ENCODE data around the gene BTBD9. TPM values are rescaled to one million over a fixed set of nuclear protein-coding genes. Genes with fewer than 3 reads are reported as not detected.

BTBD9 gene
- total RNA-seq, 1 experiment from 2014 or later: 8.9 TPM

- no peak overlapping the region for H3K18ac ChIP-seq (ENCODE audit: insufficient read length, low read depth, low read length)
- H2BK15ac ChIP-seq (ENCODE audit: low read depth, low read length): no peak overlapping the region
- Mint-ChIP-seq H3K27ac (no peak overlapping the region), H3K4me3 (no peak overlapping the region), H3K27me3 (ENCODE audit: low read depth) (no peaks in the 10 kb centered on the region), H3K4me1 (no peaks in the 10 kb centered on the region), H3K9me3 (no peaks in the 10 kb centered on the region), H3K36me3 (ENCODE audit: insufficient read depth in 1 of 3, low read depth in 3 of 3) (no peaks in the 10 kb centered on the region)
- H3K4me2 ChIP-seq (ENCODE audit: insufficient read depth, insufficient read length, low read length): no peak overlapping the region
- H3K23me2 ChIP-seq (ENCODE audit: insufficient read length, low read depth, low read length, poor library complexity, severe bottlenecking): no peaks in the 10 kb centered on the region
- H3K56ac ChIP-seq (ENCODE audit: insufficient read length, low read depth, low read length): no peak overlapping the region
- no peak overlapping the region for H4K8ac ChIP-seq (replicated peaks; ENCODE audit: insufficient read length, low read depth, low read length)
- no peak overlapping the region for H2AK5ac ChIP-seq (ENCODE audit: insufficient read length, low read length)
- H3K79me2 ChIP-seq (ENCODE audit: insufficient read depth, low read length): no peaks in the 10 kb centered on the region
- DNase-seq: no peak
- no peak overlapping the region for H2BK12ac ChIP-seq (ENCODE audit: insufficient read length, low read depth, low read length)
- H4K91ac ChIP-seq (ENCODE audit: insufficient read length, low read depth, low read length): no peak overlapping the region
- TF ChIP-seq, protein P1, sequence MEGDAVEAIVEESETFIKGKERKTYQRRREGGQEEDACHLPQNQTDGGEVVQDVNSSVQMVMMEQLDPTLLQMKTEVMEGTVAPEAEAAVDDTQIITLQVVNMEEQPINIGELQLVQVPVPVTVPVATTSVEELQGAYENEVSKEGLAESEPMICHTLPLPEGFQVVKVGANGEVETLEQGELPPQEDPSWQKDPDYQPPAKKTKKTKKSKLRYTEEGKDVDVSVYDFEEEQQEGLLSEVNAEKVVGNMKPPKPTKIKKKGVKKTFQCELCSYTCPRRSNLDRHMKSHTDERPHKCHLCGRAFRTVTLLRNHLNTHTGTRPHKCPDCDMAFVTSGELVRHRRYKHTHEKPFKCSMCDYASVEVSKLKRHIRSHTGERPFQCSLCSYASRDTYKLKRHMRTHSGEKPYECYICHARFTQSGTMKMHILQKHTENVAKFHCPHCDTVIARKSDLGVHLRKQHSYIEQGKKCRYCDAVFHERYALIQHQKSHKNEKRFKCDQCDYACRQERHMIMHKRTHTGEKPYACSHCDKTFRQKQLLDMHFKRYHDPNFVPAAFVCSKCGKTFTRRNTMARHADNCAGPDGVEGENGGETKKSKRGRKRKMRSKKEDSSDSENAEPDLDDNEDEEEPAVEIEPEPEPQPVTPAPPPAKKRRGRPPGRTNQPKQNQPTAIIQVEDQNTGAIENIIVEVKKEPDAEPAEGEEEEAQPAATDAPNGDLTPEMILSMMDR (conservative IDR thresholded peaks at IDR 0.05): no peak
- no peak overlapping the region for H3T11ph ChIP-seq (ENCODE audit: low read length)
- no peaks in the 10 kb centered on the region for H3K4me1 ChIP-seq (ENCODE audit: insufficient read depth, low read length)
- no peak overlapping the region for H3K14ac ChIP-seq (ENCODE audit: insufficient read depth, low read length)
- no peaks in the 10 kb centered on the region for H4K20me1 ChIP-seq (ENCODE audit: control insufficient read depth, insufficient read depth, insufficient read length)
- H3K9me3 ChIP-seq (ENCODE audit: control insufficient read depth, low read depth, low read length): no peaks in the 10 kb centered on the region
- H3K9ac ChIP-seq (ENCODE audit: extremely low read depth, insufficient read length, low read length): no peak overlapping the region
- H3K4ac ChIP-seq (ENCODE audit: low read depth, low read length): no peak overlapping the region
- H3K27me3 ChIP-seq (ENCODE audit: insufficient read depth, low read length): no peaks in the 10 kb centered on the region
- no peak overlapping the region for H2BK5ac ChIP-seq (ENCODE audit: insufficient read length, low read length)
- H2BK20ac ChIP-seq (ENCODE audit: low read depth, low read length, poor library complexity, severe bottlenecking): no peak overlapping the region
- WGBS (ENCODE audit: extremely low coverage, insufficient read length, low lambda C conversion rate): no CpG with 5 or more reads among the region's 3 CpGs
- no peak overlapping the region for H4K5ac ChIP-seq (ENCODE audit: insufficient read length, low read depth, low read length)
- H2AFZ ChIP-seq (ENCODE audit: low read length): no peak overlapping the region
- no peak overlapping the region for H3K27ac ChIP-seq (ENCODE audit: insufficient read length, low read depth, low read length)
- no peaks in the 10 kb centered on the region for H3K79me1 ChIP-seq (ENCODE audit: insufficient read depth, low read depth, low read length, poor library complexity, severe bottlenecking)
- H3K23ac ChIP-seq (ENCODE audit: insufficient read length, low read depth, low read length): no peak overlapping the region
- no peak overlapping the region for H2BK120ac ChIP-seq (ENCODE audit: low read depth, low read length, poor library complexity, severe bottlenecking)
Measured at GRCh38 chr6:38366234-38366633, 273.5 kb downstream of the BTBD9 start.

Data from H9 (cell line).